NK-92 (cell line): Measurements from ENCODE around the gene TRMT6.

Source experiments
- DNase-seq: peaks from one replicate; lab custom pipeline; 2025; ENCODE audit not compliant: unreplicated experiment; lab: John Stamatoyannopoulos, UW

TRMT6 gene

DNA sequence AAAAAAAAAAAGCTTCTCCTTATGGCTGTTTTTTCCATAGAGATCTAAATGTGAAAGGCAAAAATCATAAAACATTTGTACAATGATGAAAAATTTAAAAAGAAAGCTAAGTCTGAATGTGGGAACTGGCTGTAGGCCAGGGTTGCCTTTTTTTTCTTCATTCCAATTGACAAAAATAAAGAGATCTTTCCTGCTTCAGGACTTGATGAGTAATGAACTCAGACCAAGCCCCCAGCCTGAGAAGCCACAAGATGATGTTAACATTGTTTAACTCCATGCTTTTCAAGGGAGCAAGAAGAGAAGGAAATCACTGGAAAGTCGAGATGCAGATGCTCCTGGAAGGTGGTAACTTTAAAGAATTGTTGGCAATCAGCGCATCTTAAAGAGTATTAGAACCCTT is 41.4 kb downstream of the TRMT6 start:
- no peak for DNase-seq

- no peak for DNase-seq
These were observed 49.4 kb downstream of the TRMT6 start for GRCh38 chr20:5900908-5901307.

DNA sequence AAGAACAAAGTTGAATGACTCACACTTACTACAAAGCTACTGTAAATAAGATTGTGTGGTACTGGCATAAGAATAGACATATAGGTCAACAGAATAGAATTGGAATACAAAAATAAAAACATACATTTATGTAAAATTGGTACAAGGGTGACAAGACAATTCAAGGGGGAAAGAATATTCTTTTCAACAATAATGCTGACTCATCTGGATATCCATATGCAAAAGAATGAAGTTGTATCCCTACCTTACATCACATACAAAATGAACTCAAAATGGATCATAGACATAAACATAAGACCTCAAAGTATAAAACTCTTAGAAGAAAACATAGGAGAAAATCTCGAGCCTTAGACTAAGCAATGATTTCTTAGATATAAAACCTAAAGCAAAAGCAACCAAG is 50.9 kb downstream of the TRMT6 start:
- no peak for DNase-seq

- no peak for DNase-seq
These were observed 54.7 kb downstream of the TRMT6 start for GRCh38 chr20:5895626-5896025.

DNA sequence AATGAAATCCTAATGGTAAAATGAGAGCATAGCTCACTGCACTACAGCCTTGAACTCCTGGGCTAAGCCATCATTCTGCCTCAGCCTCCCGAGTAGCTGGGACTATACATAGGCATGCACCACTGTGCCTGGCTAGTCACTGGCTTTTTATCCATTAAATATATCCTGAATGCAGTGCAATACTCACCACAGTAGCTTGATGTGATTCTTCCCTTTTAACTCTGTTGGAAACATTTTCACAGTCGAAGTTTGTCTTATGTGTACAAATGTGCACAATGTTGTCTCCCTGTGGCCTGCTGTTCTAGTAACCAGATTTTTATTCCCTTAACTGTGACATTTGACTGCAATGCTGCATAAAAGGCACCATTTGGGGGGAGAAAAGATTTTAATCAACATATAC is 56.7 kb downstream of the TRMT6 start:
- DNase-seq: no peak

- DNase-seq: no peak
These were observed 57.3 kb downstream of the TRMT6 start for GRCh38 chr20:5893052-5893451.

- DNase-seq: no peak
These were observed 59.4 kb downstream of the TRMT6 start for GRCh38 chr20:5890773-5891441.

GRCh38 chr20:5888041-5888440 is 62.3 kb downstream of the TRMT6 start:
- DNase-seq: no peak

DNA sequence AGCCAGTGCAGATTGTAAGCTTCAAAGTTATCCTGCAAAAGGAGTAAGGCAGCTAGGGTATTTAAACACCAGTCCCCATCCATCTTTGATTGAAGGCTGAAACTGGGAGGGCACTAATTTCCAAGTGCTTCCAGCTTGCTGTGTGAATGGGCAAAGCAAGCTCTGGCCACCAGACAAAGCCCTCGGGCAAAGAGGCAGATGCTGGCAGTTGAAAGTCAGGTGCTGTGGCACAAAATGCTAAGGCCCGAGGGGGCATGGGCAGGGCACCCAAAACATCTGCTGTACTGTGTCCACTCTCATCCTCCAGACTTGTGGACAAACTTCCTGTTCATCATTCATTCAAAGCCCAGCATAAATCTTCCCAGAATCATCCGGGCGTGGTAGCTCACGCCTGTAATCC is 62.9 kb downstream of the TRMT6 start:
- no peak for DNase-seq
